ENCODE data around the gene NAGPA.

The NAGPA gene

GRCh38 chr16:5027575-5028235 lies 6.0 kb downstream of the NAGPA start:
- no peak for DNase-seq (ENCODE audit: low spot score)

GRCh38 chr16:5027086-5027485 lies 6.6 kb downstream of the NAGPA start:
- DNase-seq (ENCODE audit: low spot score) = no peak

- DNase-seq (ENCODE audit: low spot score) = no peak
Observed at GRCh38 chr16:5026664-5027063, 7.1 kb downstream of the NAGPA start.

GRCh38 chr16:5025171-5025632 lies 8.5 kb downstream of the NAGPA start:
- DNase-seq (ENCODE audit: low spot score) = no peak

- peak; percentile 8 for DNase-seq (ENCODE audit: low spot score)
Observed at GRCh38 chr16:5024632-5025031, 9.1 kb downstream of the NAGPA start.

- no peak for DNase-seq (ENCODE audit: low spot score)
Observed at GRCh38 chr16:5022521-5022920, 11.2 kb downstream of the NAGPA start.

- no peak for DNase-seq (ENCODE audit: low spot score)
Observed at GRCh38 chr16:5020551-5020950, 13.2 kb downstream of the NAGPA start.

GRCh38 chr16:5019775-5020174 lies 14.0 kb downstream of the NAGPA start:
- DNase-seq (ENCODE audit: low spot score) = no peak

GRCh38 chr16:5018793-5019192 lies 14.9 kb downstream of the NAGPA start:
- no peak for DNase-seq (ENCODE audit: low spot score)

GRCh38 chr16:5017678-5017969 lies 16.1 kb downstream of the NAGPA start:
- no peak for DNase-seq (ENCODE audit: low spot score)

- no peak for DNase-seq (ENCODE audit: low spot score)
Observed at GRCh38 chr16:5016967-5017677, 16.6 kb downstream of the NAGPA start.

- DNase-seq (ENCODE audit: low spot score) = no peak
Observed at GRCh38 chr16:5015887-5016286, 17.8 kb downstream of the NAGPA start.

GRCh38 chr16:5015351-5015750 lies 18.4 kb downstream of the NAGPA start:
- DNase-seq (ENCODE audit: low spot score) = no peak

GRCh38 chr16:5012887-5013286 lies 20.8 kb downstream of the NAGPA start:
- DNase-seq (ENCODE audit: low spot score) = no peak

- DNase-seq (ENCODE audit: low spot score) = no peak
Observed at GRCh38 chr16:5011637-5012036, 22.1 kb downstream of the NAGPA start.

GRCh38 chr16:5010576-5011329 lies 23.0 kb downstream of the NAGPA start:
- DNase-seq (ENCODE audit: low spot score) = no peak

GRCh38 chr16:5008311-5008731 lies 25.4 kb downstream of the NAGPA start:
- no peak for DNase-seq (ENCODE audit: low spot score)

GRCh38 chr16:5007256-5007655 lies 26.5 kb downstream of the NAGPA start:
- no peak for DNase-seq (ENCODE audit: low spot score)

- DNase-seq (ENCODE audit: low spot score) = no peak
Observed at GRCh38 chr16:5006348-5007193, 27.2 kb downstream of the NAGPA start.

GRCh38 chr16:5005916-5006315 lies 27.8 kb downstream of the NAGPA start:
- DNase-seq (ENCODE audit: low spot score) = no peak

GRCh38 chr16:5004311-5004710 lies 29.4 kb downstream of the NAGPA start:
- DNase-seq (ENCODE audit: low spot score) = no peak

- DNase-seq (ENCODE audit: low spot score) = no peak
Observed at GRCh38 chr16:5003828-5004227, 29.9 kb downstream of the NAGPA start.

All from activated CD4-positive, alpha-beta T cell treated with anti-CD3 and anti-CD28 coated beads, Interleukin-2, Interleukin-4, amounts not matched to agents 100 ng/mL and 50 ng/mL, durations not matched to agents 16 hours and 8 hours (primary cell).